HCT116 (cell line): ENCODE results near the gene GPRIN2. TPM values are rescaled to one million over a fixed set of nuclear protein-coding genes. Genes with fewer than 3 reads are reported as not detected.

Experiments used
- ATAC-seq: fragments of 200-7000 bp; cut with Tn5 transposase; 2 replicates; pipeline ENCODE4 v1.9.1; 2020; ENCODE audit warnings: mild to moderate bottlenecking, moderate library complexity
- BruUV-seq: library from RNA; stranded (reverse); fragments of 400-500 nt; replicated peaks from 2 replicates; lab custom pipeline; 2021; lab: Mats Ljungman, UMichigan
- CTCF ChIA-PET: fragments of 300-600 bp; sonication (Branson Sonifier 250); formaldehyde crosslinking; loops from one replicate; lab custom pipeline; 2021; ENCODE audit warnings: antibody characterized with exemption; lab: Charles Lee
- POLR2A ChIA-PET: fragments of 300-600, 350-600 bp; sonication (Branson Sonifier 250); formaldehyde crosslinking; loops from one replicate; lab custom pipeline; 2021; ENCODE audit warnings: antibody characterized with exemption; lab: Charles Lee
- RAD21 ChIA-PET, 2 experiments: fragments of 300-600 bp; sonication (Branson Sonifier 250); formaldehyde crosslinking; loops; one replicate each; lab custom pipeline; 2023; ENCODE audit warnings: low total read pairs in 2 of 2; ENCODE audit not compliant: uncharacterized antibody in 2 of 2, unreplicated experiment in 2 of 2, low non-redundant PET in 1 of 2; lab: Charles Lee
- DNase-seq: peaks from one replicate; pipeline ENCODE4 v3.0.0-alpha.2; 2010; ENCODE audit warnings: low read depth, low spot score
- H2AFZ ChIP-seq: fragments of 200-600 bp; shearing (Covaris generic), sonication (generic); 2 replicates; pipeline ENCODE4 v1.6.1; 2017; ENCODE audit warnings: low read depth, mixed run types, mixed read lengths, antibody characterized with exemption, low read length; ENCODE audit not compliant: poor library complexity, severe bottlenecking
- H3K27ac ChIP-seq: 2 replicates; pipeline ENCODE4 v1.5.1; 2012; ENCODE audit warnings: low read depth, low read length
- H3K27me3 ChIP-seq: fragments of 200-600 bp; sonication (generic); 2 replicates; pipeline ENCODE4 v1.6.1; 2016; ENCODE audit warnings: mixed run types, low read length, mixed read lengths; ENCODE audit not compliant: insufficient read depth
- H3K36me3 ChIP-seq, 2 experiments: fragments of 200-500 bp in 1 of 2; fragments of 200-600 bp in 1 of 2; sonication (Bioruptor generic) in 1 of 2; sonication (generic) in 1 of 2; 2 replicates each; pipeline versions ENCODE4 v1.5.1 to v1.6.1; 2014 to 2016; ENCODE audit warnings: low read length in 2 of 2, inconsistent platforms in 1 of 2, mixed read lengths in 1 of 2, mixed run types in 1 of 2; ENCODE audit not compliant: insufficient read depth in 2 of 2, control insufficient read depth in 1 of 2
- H3K4me1 ChIP-seq, 2 experiments: fragments of 200-600 bp in 1 of 2; sonication (generic) in 1 of 2; 2 replicates each; pipeline versions ENCODE4 v1.5.1 to v1.6.1; 2012 to 2017; ENCODE audit warnings: low read length in 2 of 2, inconsistent platforms in 1 of 2, mild to moderate bottlenecking in 1 of 2, mixed read lengths in 1 of 2, mixed run types in 1 of 2, moderate library complexity in 1 of 2; ENCODE audit not compliant: insufficient read depth in 2 of 2, control insufficient read depth in 1 of 2
- H3K4me2 ChIP-seq: fragments of 200-600 bp; sonication (generic); 2 replicates; pipeline ENCODE4 v1.6.1; 2017; ENCODE audit warnings: mixed run types, low read length, mixed read lengths
- H3K4me3 ChIP-seq, 2 experiments: fragments of 200-600 bp in 1 of 2; sonication (generic) in 1 of 2; replicated peaks in 1 of 2; 2 replicates each; pipeline ENCODE4 v1.5.1; 2011 to 2016; ENCODE audit warnings: low read length in 2 of 2, control low read depth in 1 of 2, low read depth in 1 of 2, mild to moderate bottlenecking in 1 of 2, mixed read lengths in 1 of 2, mixed run types in 1 of 2
- H3K79me2 ChIP-seq: fragments of 200-600 bp; sonication (generic); 2 replicates; pipeline ENCODE4 v1.6.1; 2017; ENCODE audit warnings: mild to moderate bottlenecking, mixed run types, low read length, moderate library complexity, mixed read lengths; ENCODE audit not compliant: insufficient read depth
- H3K9ac ChIP-seq: fragments of 200-600 bp; sonication (generic); 2 replicates; pipeline ENCODE4 v1.6.1; 2016; ENCODE audit warnings: low read length, mixed read lengths
- H3K9me2 ChIP-seq: fragments of 200-600 bp; sonication (generic), shearing (Covaris generic); 2 replicates; pipeline ENCODE4 v1.6.1; 2017; ENCODE audit warnings: mixed run types, mild to moderate bottlenecking, moderate library complexity; ENCODE audit not compliant: insufficient read depth
- H3K9me3 ChIP-seq, 2 experiments: fragments of 200-500 bp in 1 of 2; fragments of 200-600 bp in 1 of 2; sonication (Bioruptor generic) in 1 of 2; sonication (generic) in 1 of 2; 2 replicates each; pipeline ENCODE4 v1.6.1; 2014 to 2017; ENCODE audit warnings: low read length in 2 of 2, mixed read lengths in 2 of 2, inconsistent platforms in 1 of 2, low read depth in 1 of 2, mild to moderate bottlenecking in 1 of 2, mixed run types in 1 of 2, moderate library complexity in 1 of 2; ENCODE audit not compliant: control insufficient read depth in 1 of 2, insufficient read depth in 1 of 2
- H4K20me1 ChIP-seq: fragments of 200-600 bp; sonication (generic), shearing (Covaris generic); 2 replicates; pipeline ENCODE4 v1.6.1; 2017; ENCODE audit warnings: mixed run types, mild to moderate bottlenecking, moderate library complexity; ENCODE audit not compliant: insufficient read depth
- CBX3 ChIP-seq: IDR thresholded peaks from 2 replicates; pipeline ENCODE4 v1.6.1; 2012; ENCODE audit warnings: low read depth
- CEBPB ChIP-seq: IDR thresholded peaks from 2 replicates; pipeline ENCODE4 v1.6.1; 2012; ENCODE audit warnings: low read depth
- ELF1 ChIP-seq: IDR thresholded peaks from 2 replicates; pipeline ENCODE4 v1.6.1; 2012; ENCODE audit warnings: low read depth, borderline replicate concordance
- FOSL1 ChIP-seq: IDR thresholded peaks from 2 replicates; pipeline ENCODE4 v1.6.1; 2012; ENCODE audit warnings: low read depth
- SIN3A ChIP-seq: IDR thresholded peaks from 2 replicates; pipeline ENCODE4 v1.6.1; 2012; ENCODE audit warnings: low read depth
- SRF ChIP-seq: IDR thresholded peaks from 2 replicates; pipeline ENCODE4 v1.6.1; 2012; ENCODE audit warnings: low read depth
- ZFX ChIP-seq: fragments of 450-650 bp; IDR thresholded peaks from 2 replicates; pipeline ENCODE4 v1.6.1; 2017
- intact Hi-C: fragments of 100-400 bp; cut with micrococcal nuclease; formaldehyde crosslinking; loops from 2 replicates; pipeline ENCODE4 v1.10.0; 2022
- total RNA-seq: library from RNA; stranded (reverse); gene quantifications from one replicate; pipeline ENCODE4 v1.2.1, GENCODE V29; 2021; ENCODE audit not compliant: unreplicated experiment
- TF ChIP-seq, protein P1 (sequence below): IDR thresholded peaks from 2 replicates; pipeline ENCODE4 v1.6.1; 2012; ENCODE audit warnings: low read depth

GPRIN2 gene
- total RNA-seq, 1 experiment from 2014 or later = 1.7 TPM

DNA sequence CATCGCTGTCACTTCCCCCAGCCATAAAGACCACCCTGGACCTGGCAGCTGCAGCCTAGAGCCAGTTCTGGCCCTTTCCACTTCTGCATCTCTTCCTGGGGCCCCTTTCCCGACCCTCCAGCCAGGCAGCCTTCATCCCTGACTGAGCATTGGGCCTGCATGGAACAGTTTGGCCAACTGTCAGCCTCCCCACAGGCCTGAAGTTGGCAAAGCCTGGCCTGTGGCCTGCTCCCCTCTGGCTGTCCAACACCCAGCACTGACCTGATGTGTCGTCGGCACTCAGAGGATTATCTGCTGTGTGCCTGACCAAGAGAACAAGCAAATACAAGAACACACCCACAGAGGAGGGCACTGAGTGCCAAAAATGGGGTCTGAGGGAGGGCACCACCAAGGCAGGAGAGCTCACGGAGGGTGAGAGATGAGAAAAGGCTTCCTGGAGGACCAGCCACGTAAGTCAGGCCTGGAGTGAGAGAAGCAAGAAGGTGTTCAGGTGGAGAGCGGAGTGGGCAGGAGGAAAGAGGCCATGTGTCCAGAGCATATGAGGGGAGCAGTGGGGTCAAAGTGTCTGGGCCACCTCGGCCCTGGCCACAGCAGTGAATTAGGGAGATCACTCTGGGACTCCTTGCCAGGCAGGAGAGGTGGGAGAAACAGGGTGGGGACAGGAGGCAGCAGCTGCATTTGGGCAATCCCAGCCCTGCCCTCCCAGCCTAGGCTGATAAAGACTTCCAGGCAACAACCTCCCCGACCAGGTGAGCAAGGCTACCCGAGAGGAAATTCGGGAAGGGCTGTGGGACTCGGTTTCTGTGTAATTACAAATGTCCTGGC is 4.5 kb downstream of the GPRIN2 start:
- Histone ChIP-seq H3K79me2 (no peaks in the 10 kb centered on the region), H3K27ac (no peak overlapping the region), H3K27me3 (no peaks in the 10 kb centered on the region), H3K4me2 (no peak overlapping the region), H3K9me3 (no peaks in the 10 kb centered on the region), H3K36me3 (no peaks in the 10 kb centered on the region), H3K4me1 (peaks cover 0 to 9% of the 10 kb centered on the region in 2 experiments; a peak in 1 of 4 replicates), H3K4me3 (no peak overlapping the region), H3K9me2 (no peaks in the 10 kb centered on the region), H4K20me1 (no peaks in the 10 kb centered on the region), H2AFZ (no peak overlapping the region), H3K9ac (no peak overlapping the region)
- TF ChIP-seq FOSL1 = no peak
- no peak for TF ChIP-seq CEBPB
- no peak for TF ChIP-seq SRF
- TF ChIP-seq, protein P1, sequence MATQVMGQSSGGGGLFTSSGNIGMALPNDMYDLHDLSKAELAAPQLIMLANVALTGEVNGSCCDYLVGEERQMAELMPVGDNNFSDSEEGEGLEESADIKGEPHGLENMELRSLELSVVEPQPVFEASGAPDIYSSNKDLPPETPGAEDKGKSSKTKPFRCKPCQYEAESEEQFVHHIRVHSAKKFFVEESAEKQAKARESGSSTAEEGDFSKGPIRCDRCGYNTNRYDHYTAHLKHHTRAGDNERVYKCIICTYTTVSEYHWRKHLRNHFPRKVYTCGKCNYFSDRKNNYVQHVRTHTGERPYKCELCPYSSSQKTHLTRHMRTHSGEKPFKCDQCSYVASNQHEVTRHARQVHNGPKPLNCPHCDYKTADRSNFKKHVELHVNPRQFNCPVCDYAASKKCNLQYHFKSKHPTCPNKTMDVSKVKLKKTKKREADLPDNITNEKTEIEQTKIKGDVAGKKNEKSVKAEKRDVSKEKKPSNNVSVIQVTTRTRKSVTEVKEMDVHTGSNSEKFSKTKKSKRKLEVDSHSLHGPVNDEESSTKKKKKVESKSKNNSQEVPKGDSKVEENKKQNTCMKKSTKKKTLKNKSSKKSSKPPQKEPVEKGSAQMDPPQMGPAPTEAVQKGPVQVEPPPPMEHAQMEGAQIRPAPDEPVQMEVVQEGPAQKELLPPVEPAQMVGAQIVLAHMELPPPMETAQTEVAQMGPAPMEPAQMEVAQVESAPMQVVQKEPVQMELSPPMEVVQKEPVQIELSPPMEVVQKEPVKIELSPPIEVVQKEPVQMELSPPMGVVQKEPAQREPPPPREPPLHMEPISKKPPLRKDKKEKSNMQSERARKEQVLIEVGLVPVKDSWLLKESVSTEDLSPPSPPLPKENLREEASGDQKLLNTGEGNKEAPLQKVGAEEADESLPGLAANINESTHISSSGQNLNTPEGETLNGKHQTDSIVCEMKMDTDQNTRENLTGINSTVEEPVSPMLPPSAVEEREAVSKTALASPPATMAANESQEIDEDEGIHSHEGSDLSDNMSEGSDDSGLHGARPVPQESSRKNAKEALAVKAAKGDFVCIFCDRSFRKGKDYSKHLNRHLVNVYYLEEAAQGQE = no peak
- TF ChIP-seq CBX3 = no peak
- TF ChIP-seq ELF1 = no peak
- no peak for TF ChIP-seq SIN3A
- no peak for TF ChIP-seq ZFX
- ChIA-PET POLR2A (no interaction called here), RAD21 (no interaction called here), CTCF (no interaction called here)
- ATAC-seq (no peak), DNase-seq (no peak)
- no TSS peak for BruUV-seq
- intact Hi-C loops = no loop called here
